ENCODE results near the gene DALRD3. TPM values are rescaled to one million over a fixed set of nuclear protein-coding genes. Genes with fewer than 3 reads are reported as not detected.
A peak's percentile ranks its signal among the peaks of the same experiment; 100 is the strongest.

Gene DALRD3
- total and polyA plus RNA-seq, 2 experiments from 2014 or later, result 31.0 to 57.7 TPM

- Mint-ChIP-seq H3K27me3 (ENCODE audit: insufficient read depth, low read depth, poor library complexity) (peaks cover 22% of the 10 kb centered on the region), H3K4me3 (peak overlapping the region; percentile 93), H3K36me3 (ENCODE audit: low read depth) (peaks cover 36% of the 10 kb centered on the region), H3K4me1 (peaks cover 19% of the 10 kb centered on the region), H3K9me3 (no peaks in the 10 kb centered on the region), H3K27ac (peak overlapping the region; percentile 96)
- Histone ChIP-seq H3F3A (replicated peaks; ENCODE audit: low read depth) (0 out of 2 replicates have a peak, but pooled peaks cover 4% of the 10 kb centered on the region), H3K27ac (ENCODE audit: low read depth) (peak overlapping the region; percentile 86), H3K4me1 (ENCODE audit: insufficient read depth) (peaks cover 14% of the 10 kb centered on the region; the same call in 1 of the 2 replicates), H3K36me3 (ENCODE audit: insufficient read depth) (no peaks in the 10 kb centered on the region; the same call in 1 of the 2 replicates), H3K4me2 (peak overlapping the region; percentile 97), H2AFZ (peak overlapping the region; percentile 94; the same call in 1 of the 2 replicates), H3K4me3 (peak overlapping the region; percentile 91), H4K20me1 (replicated peaks; ENCODE audit: insufficient read depth) (peaks cover 14% of the 10 kb centered on the region), H3K27me3 (ENCODE audit: insufficient read depth) (no peaks in the 10 kb centered on the region), H3K79me2 (replicated peaks; ENCODE audit: insufficient read depth) (peaks cover 18% of the 10 kb centered on the region), H3K9me2 (ENCODE audit: insufficient read depth) (no peaks in the 10 kb centered on the region)
- no peak for DNase-seq (ENCODE audit: low spot score)
- TF ChIP-seq POLR2AphosphoS5 (IDR thresholded peaks at IDR 0.05; ENCODE audit: low read depth) (no peak), CREB1 (CRISPR knock-in tag; IDR thresholded peaks at IDR 0.05; ENCODE audit: low read depth) (no peak; the same call in 1 of the 2 replicates), NANOG (IDR thresholded peaks at IDR 0.05; ENCODE audit: borderline replicate concordance) (no peak), STAT1 (IDR thresholded peaks at IDR 0.05; ENCODE audit: unreplicated experiment) (no peak), CTCF (conservative IDR thresholded peaks at IDR 0.05; ENCODE audit: low read depth in 2 of 2) (no peak), JUNB (IDR thresholded peaks at IDR 0.05; ENCODE audit: unreplicated experiment) (no peak)
- TF ChIP-seq, protein P1, sequence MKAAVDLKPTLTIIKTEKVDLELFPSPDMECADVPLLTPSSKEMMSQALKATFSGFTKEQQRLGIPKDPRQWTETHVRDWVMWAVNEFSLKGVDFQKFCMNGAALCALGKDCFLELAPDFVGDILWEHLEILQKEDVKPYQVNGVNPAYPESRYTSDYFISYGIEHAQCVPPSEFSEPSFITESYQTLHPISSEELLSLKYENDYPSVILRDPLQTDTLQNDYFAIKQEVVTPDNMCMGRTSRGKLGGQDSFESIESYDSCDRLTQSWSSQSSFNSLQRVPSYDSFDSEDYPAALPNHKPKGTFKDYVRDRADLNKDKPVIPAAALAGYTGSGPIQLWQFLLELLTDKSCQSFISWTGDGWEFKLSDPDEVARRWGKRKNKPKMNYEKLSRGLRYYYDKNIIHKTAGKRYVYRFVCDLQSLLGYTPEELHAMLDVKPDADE (IDR thresholded peaks at IDR 0.05), result no peak
- ATAC-seq, result peak; percentile 14
Observed at GRCh38 chr3:48989126-48989795, 29.1 kb downstream of the DALRD3 start.

DNA sequence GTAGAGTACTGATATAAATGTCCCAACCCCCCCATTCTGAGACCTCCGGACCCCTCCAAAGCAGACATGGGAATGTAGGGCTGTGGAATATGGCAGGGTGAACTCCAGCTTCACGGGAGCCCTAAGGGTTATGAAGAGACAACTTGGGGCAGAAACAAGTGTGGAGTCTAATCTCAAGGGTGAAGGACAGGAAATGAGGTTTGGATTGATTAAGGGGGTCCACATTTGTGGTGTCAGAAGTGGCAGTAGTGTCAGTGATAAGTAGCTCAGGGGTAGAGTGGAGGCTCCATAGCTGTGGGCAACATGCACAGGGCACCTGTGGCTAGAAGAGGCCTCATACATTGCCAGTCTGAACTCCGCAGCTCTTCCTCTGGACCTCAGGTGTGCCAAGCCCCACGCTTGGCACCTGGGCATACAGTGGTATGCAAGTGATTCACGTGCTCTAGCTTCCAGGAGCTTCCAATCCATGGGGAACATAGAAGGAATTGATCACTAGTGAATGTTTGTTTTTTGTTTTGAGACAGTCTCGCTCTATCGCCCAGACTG lies 32.5 kb downstream of the DALRD3 start:
- Mint-ChIP-seq H3K36me3 (ENCODE audit: low read depth) (peaks cover 56% of the 10 kb centered on the region), H3K4me1 (peaks cover 10% of the 10 kb centered on the region), H3K27me3 (ENCODE audit: insufficient read depth, low read depth, poor library complexity) (peaks cover 29% of the 10 kb centered on the region), H3K27ac (peak overlapping the region; percentile 11; the same call in 1 of the 2 replicates), H3K9me3 (no peaks in the 10 kb centered on the region), H3K4me3 (no peak overlapping the region)
- H2AFZ ChIP-seq, result no peak overlapping the region
- H3K79me2 ChIP-seq (replicated peaks; ENCODE audit: insufficient read depth), result peaks cover 4% of the 10 kb centered on the region; the same call in 1 of the 2 replicates
- H3K27me3 ChIP-seq (ENCODE audit: insufficient read depth), result no peaks in the 10 kb centered on the region
- H3K9me2 ChIP-seq (ENCODE audit: insufficient read depth), result no peaks in the 10 kb centered on the region
- H3K36me3 ChIP-seq (ENCODE audit: insufficient read depth), result peaks cover 10% of the 10 kb centered on the region
- DNase-seq (ENCODE audit: low spot score), result no peak
- H3K4me1 ChIP-seq (ENCODE audit: insufficient read depth), result peaks cover 5% of the 10 kb centered on the region; the same call in 1 of the 2 replicates
- no peak overlapping the region for H3K4me3 ChIP-seq
- H3F3A ChIP-seq (replicated peaks; ENCODE audit: low read depth), result 0 out of 2 replicates have a peak, but pooled peaks cover 10% of the 10 kb centered on the region
- H3K4me2 ChIP-seq, result no peak overlapping the region
- no peak for ATAC-seq
- H3K27ac ChIP-seq (ENCODE audit: low read depth), result 0 out of 2 replicates have a peak overlapping the region, but pooled peaks have one; percentile 19
- H4K20me1 ChIP-seq (replicated peaks; ENCODE audit: insufficient read depth), result peaks cover 25% of the 10 kb centered on the region
- TF ChIP-seq EZH2phosphoT487 (IDR thresholded peaks at IDR 0.05; ENCODE audit: unreplicated experiment), result no peak
- TF ChIP-seq, protein P2, sequence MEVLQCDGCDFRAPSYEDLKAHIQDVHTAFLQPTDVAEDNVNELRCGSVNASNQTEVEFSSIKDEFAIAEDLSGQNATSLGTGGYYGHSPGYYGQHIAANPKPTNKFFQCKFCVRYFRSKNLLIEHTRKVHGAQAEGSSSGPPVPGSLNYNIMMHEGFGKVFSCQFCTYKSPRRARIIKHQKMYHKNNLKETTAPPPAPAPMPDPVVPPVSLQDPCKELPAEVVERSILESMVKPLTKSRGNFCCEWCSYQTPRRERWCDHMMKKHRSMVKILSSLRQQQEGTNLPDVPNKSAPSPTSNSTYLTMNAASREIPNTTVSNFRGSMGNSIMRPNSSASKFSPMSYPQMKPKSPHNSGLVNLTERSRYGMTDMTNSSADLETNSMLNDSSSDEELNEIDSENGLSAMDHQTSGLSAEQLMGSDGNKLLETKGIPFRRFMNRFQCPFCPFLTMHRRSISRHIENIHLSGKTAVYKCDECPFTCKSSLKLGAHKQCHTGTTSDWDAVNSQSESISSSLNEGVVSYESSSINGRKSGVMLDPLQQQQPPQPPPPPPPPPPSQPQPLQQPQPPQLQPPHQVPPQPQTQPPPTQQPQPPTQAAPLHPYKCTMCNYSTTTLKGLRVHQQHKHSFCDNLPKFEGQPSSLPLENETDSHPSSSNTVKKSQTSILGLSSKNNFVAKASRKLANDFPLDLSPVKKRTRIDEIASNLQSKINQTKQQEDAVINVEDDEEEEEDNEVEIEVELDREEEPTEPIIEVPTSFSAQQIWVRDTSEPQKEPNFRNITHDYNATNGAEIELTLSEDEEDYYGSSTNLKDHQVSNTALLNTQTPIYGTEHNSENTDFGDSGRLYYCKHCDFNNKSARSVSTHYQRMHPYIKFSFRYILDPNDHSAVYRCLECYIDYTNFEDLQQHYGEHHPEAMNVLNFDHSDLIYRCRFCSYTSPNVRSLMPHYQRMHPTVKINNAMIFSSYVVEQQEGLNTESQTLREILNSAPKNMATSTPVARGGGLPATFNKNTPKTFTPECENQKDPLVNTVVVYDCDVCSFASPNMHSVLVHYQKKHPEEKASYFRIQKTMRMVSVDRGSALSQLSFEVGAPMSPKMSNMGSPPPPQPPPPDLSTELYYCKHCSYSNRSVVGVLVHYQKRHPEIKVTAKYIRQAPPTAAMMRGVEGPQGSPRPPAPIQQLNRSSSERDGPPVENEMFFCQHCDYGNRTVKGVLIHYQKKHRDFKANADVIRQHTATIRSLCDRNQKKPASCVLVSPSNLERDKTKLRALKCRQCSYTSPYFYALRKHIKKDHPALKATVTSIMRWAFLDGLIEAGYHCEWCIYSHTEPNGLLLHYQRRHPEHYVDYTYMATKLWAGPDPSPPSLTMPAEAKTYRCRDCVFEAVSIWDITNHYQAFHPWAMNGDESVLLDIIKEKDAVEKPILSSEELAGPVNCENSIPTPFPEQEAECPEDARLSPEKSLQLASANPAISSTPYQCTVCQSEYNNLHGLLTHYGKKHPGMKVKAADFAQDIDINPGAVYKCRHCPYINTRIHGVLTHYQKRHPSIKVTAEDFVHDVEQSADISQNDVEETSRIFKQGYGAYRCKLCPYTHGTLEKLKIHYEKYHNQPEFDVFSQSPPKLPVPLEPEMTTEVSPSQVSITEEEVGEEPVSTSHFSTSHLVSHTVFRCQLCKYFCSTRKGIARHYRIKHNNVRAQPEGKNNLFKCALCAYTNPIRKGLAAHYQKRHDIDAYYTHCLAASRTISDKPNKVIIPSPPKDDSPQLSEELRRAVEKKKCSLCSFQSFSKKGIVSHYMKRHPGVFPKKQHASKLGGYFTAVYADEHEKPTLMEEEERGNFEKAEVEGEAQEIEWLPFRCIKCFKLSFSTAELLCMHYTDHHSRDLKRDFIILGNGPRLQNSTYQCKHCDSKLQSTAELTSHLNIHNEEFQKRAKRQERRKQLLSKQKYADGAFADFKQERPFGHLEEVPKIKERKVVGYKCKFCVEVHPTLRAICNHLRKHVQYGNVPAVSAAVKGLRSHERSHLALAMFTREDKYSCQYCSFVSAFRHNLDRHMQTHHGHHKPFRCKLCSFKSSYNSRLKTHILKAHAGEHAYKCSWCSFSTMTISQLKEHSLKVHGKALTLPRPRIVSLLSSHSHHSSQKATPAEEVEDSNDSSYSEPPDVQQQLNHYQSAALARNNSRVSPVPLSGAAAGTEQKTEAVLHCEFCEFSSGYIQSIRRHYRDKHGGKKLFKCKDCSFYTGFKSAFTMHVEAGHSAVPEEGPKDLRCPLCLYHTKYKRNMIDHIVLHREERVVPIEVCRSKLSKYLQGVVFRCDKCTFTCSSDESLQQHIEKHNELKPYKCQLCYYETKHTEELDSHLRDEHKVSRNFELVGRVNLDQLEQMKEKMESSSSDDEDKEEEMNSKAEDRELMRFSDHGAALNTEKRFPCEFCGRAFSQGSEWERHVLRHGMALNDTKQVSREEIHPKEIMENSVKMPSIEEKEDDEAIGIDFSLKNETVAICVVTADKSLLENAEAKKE (CRISPR knock-in tag; IDR thresholded peaks at IDR 0.05), result no peak
- no peak for TF ChIP-seq JUNB (IDR thresholded peaks at IDR 0.05; ENCODE audit: unreplicated experiment)
- no peak for TF ChIP-seq CREB1 (CRISPR knock-in tag; IDR thresholded peaks at IDR 0.05; ENCODE audit: low read depth)

All from GM23338 (cell line).